H1 (cell line): ENCODE results near the gene RRAS2. TPM values are rescaled to one million over a fixed set of nuclear protein-coding genes. Genes with fewer than 3 reads are reported as not detected.
"Not testable (repeated sequence)": the region's sequence is repeated elsewhere in the genome, so short reads cannot be mapped to it uniquely, and the experiment has no call there.

ENCODE experiments used
- CTCF ChIA-PET: fragments of 300-600 bp; sonication (Branson Sonifier 250); formaldehyde crosslinking; loops from one replicate; lab custom pipeline; 2021; ENCODE audit not compliant: partially characterized antibody; lab: Charles Lee
- POLR2A ChIA-PET: fragments of 300-600 bp; sonication (Branson Sonifier 250); formaldehyde crosslinking; loops from one replicate; lab custom pipeline; 2021; ENCODE audit warnings: inconsistent platforms; ENCODE audit not compliant: partially characterized antibody; lab: Charles Lee
- DNase-seq, 2 experiments: peaks; one replicate each; pipeline versions ENCODE4 v3.0.0 to v3.0.0-alpha.2; 2010 to 2022; ENCODE audit warnings: low spot score in 2 of 2, low read depth in 1 of 2, mixed read lengths in 1 of 2
- FAIRE-seq: peaks from 2 replicates; lab custom pipeline; 2011; peaks lifted over from hg19 to GRCh38; lab: Jason Lieb, UNC
- H2AFZ ChIP-seq: 2 replicates; pipeline ENCODE4 v1.8.1; 2012; ENCODE audit warnings: low read length, inconsistent platforms
- H2AK5ac ChIP-seq: 2 replicates; pipeline ENCODE4 v1.6.1; 2013; ENCODE audit warnings: low read depth, low read length
- H2BK120ac ChIP-seq: replicated peaks from 2 replicates; pipeline ENCODE3; 2013; ENCODE audit warnings: low read depth, low read length, inconsistent platforms
- H2BK12ac ChIP-seq: 2 replicates; pipeline ENCODE4 v1.6.1; 2013; ENCODE audit warnings: low read depth, low read length
- H2BK15ac ChIP-seq: 2 replicates; pipeline ENCODE4 v1.6.1; 2013; ENCODE audit warnings: low read length
- H2BK20ac ChIP-seq: 2 replicates; pipeline ENCODE4 v1.6.1; 2013; ENCODE audit warnings: low read length
- H2BK5ac ChIP-seq: 2 replicates; pipeline ENCODE4 v1.6.1; 2013; ENCODE audit warnings: low read depth, low read length
- H3K14ac ChIP-seq: 2 replicates; pipeline ENCODE4 v1.6.1; 2013; ENCODE audit warnings: inconsistent platforms; ENCODE audit not compliant: insufficient read length
- H3K18ac ChIP-seq: 2 replicates; pipeline ENCODE4 v1.6.1; 2013; ENCODE audit warnings: low read length; ENCODE audit errors: extremely low read depth
- H3K23ac ChIP-seq: 2 replicates; pipeline ENCODE4 v1.6.1; 2013; ENCODE audit warnings: inconsistent platforms; ENCODE audit not compliant: insufficient read length
- H3K23me2 ChIP-seq: 2 replicates; pipeline ENCODE4 v1.6.1; 2013; ENCODE audit warnings: low read depth, low read length
- H3K27ac ChIP-seq: 2 replicates; pipeline ENCODE4 v1.6.1; 2011; ENCODE audit warnings: low read depth, low read length, inconsistent platforms
- H3K27me3 ChIP-seq, 4 experiments: replicated peaks in 1 of 4; 1 replicate in 1 of 4; 2 replicates in 3 of 4; pipeline versions ENCODE4 v1.6.1 to v1.8.1; 2011 to 2013; ENCODE audit warnings: low read length in 3 of 4, mild to moderate bottlenecking in 3 of 4, inconsistent platforms in 2 of 4, mixed read lengths in 2 of 4, moderate library complexity in 1 of 4; ENCODE audit not compliant: control insufficient read depth in 3 of 4, insufficient read depth in 3 of 4; ENCODE audit errors: extremely low read depth in 1 of 4
- H3K36me3 ChIP-seq, 4 experiments: 2 replicates each; pipeline versions ENCODE4 v1.6.1 to v1.8.1; 2011 to 2013; ENCODE audit warnings: mild to moderate bottlenecking in 4 of 4, low read length in 3 of 4, moderate library complexity in 2 of 4, control low read depth in 1 of 4, inconsistent platforms in 1 of 4; ENCODE audit not compliant: insufficient read depth in 4 of 4, control insufficient read depth in 2 of 4
- H3K4ac ChIP-seq: replicated peaks from 2 replicates; pipeline ENCODE3; 2013; ENCODE audit warnings: low read length, low read depth, mixed read lengths, inconsistent platforms; ENCODE audit not compliant: insufficient read length
- H3K4me1 ChIP-seq, 4 experiments: replicated peaks in 1 of 4; 1 replicate in 1 of 4; 2 replicates in 3 of 4; pipeline versions ENCODE4 v1.6.1 to v1.8.1; 2011 to 2013; ENCODE audit warnings: low read length in 3 of 4, inconsistent platforms in 2 of 4, mixed read lengths in 1 of 4; ENCODE audit not compliant: insufficient read depth in 4 of 4, control insufficient read depth in 3 of 4
- H3K4me2 ChIP-seq, 2 experiments: 2 replicates each; pipeline versions ENCODE4 v1.6.1 to v1.8.1; 2011 to 2013; ENCODE audit warnings: low read depth in 2 of 2, low read length in 2 of 2, control low read depth in 1 of 2, inconsistent platforms in 1 of 2, mild to moderate bottlenecking in 1 of 2; ENCODE audit not compliant: insufficient read depth in 1 of 2
- H3K4me3 ChIP-seq, 4 experiments: fragments of 200-600, 300-600 bp in 1 of 4; sonication (generic), shearing (Covaris generic), sonication (Bioruptor Twin) in 1 of 4; 2 replicates each; pipeline versions ENCODE4 v1.5.1 to v1.8.1; 2011 to 2016; ENCODE audit warnings: low read length in 4 of 4, low read depth in 3 of 4, control low read depth in 2 of 4, inconsistent platforms in 2 of 4, mild to moderate bottlenecking in 2 of 4, mixed read lengths in 1 of 4, moderate library complexity in 1 of 4; ENCODE audit not compliant: insufficient read depth in 2 of 4; ENCODE audit errors: extremely low read depth in 1 of 4
- H3K56ac ChIP-seq: replicated peaks from 2 replicates; pipeline ENCODE3; 2013; ENCODE audit warnings: low read depth, mild to moderate bottlenecking, mixed read lengths, low read length, inconsistent platforms; ENCODE audit not compliant: insufficient read length
- H3K79me1 ChIP-seq: 2 replicates; pipeline ENCODE4 v1.6.1; 2013; ENCODE audit warnings: low read depth, low read length, control low read depth
- H3K79me2 ChIP-seq, 2 experiments: 2 replicates each; pipeline versions ENCODE4 v1.6.1 to v1.8.1; 2012 to 2013; ENCODE audit warnings: low read length in 2 of 2, mild to moderate bottlenecking in 2 of 2, inconsistent platforms in 1 of 2; ENCODE audit not compliant: insufficient read depth in 2 of 2, control insufficient read depth in 1 of 2
- H3K9ac ChIP-seq, 4 experiments: replicated peaks in 1 of 4; 1 replicate in 1 of 4; 2 replicates in 3 of 4; pipeline versions ENCODE4 v1.6.1 to v1.8.1; 2011 to 2013; ENCODE audit warnings: low read depth in 3 of 4, low read length in 3 of 4, control low read depth in 2 of 4, mild to moderate bottlenecking in 2 of 4, moderate library complexity in 2 of 4, inconsistent platforms in 1 of 4; ENCODE audit errors: extremely low read depth in 1 of 4
- H3K9me3 ChIP-seq, 2 experiments: 2 replicates each; pipeline versions ENCODE4 v1.6.1 to v1.8.1; 2012 to 2013; ENCODE audit warnings: mild to moderate bottlenecking in 2 of 2, moderate library complexity in 2 of 2, control low read depth in 1 of 2, inconsistent platforms in 1 of 2, low read depth in 1 of 2, low read length in 1 of 2, mixed read lengths in 1 of 2; ENCODE audit not compliant: insufficient read depth in 2 of 2
- H4K20me1 ChIP-seq, 2 experiments: replicated peaks in 1 of 2; 2 replicates each; pipeline versions ENCODE3 to v1.8.1; 2011 to 2013; ENCODE audit warnings: inconsistent platforms in 2 of 2, low read length in 2 of 2, mild to moderate bottlenecking in 1 of 2; ENCODE audit not compliant: insufficient read depth in 2 of 2, control insufficient read depth in 1 of 2
- H4K5ac ChIP-seq: 2 replicates; pipeline ENCODE4 v1.6.1; 2013; ENCODE audit warnings: low read length, low read depth, mixed read lengths, inconsistent platforms; ENCODE audit not compliant: insufficient read length
- H4K8ac ChIP-seq: 2 replicates; pipeline ENCODE4 v1.8.0; 2013; ENCODE audit warnings: mild to moderate bottlenecking, moderate library complexity, low read length, inconsistent platforms; ENCODE audit not compliant: insufficient read depth; ENCODE audit errors: extremely low read depth
- H4K91ac ChIP-seq: replicated peaks from 2 replicates; pipeline ENCODE3; 2013; ENCODE audit warnings: low read length, mixed read lengths, inconsistent platforms; ENCODE audit not compliant: insufficient read length
- WGBS, 2 experiments: shearing (Covaris generic) in 1 of 2; methylation state at CpG; one replicate each; pipeline versions ENCODE4 v1.1.6 to v1.1.7; 2013 to 2015; ENCODE audit warnings: low lambda C conversion rate in 2 of 2, mixed read lengths in 2 of 2, inconsistent platforms in 1 of 2, low coverage in 1 of 2, missing lambda C conversion rate in 1 of 2; ENCODE audit not compliant: insufficient replicate concordance in 2 of 2, insufficient coverage in 1 of 2, insufficient read length in 1 of 2; ENCODE audit errors: extremely low coverage in 1 of 2, missing lambda C conversion rate in 1 of 2; 5-methylcytosine and 5-hydroxymethylcytosine counted together
- polyA plus RNA-seq, 7 experiments: library from polyadenylated mRNA; depleted of rRNA in 3 of 7; stranded (reverse) in 5 of 7; unstranded in 2 of 7; fragments of >200 nt in 5 of 7; fragments of 200-250 nt in 2 of 7; gene quantifications; 1 replicate in 5 of 7; 2 replicates in 1 of 7; 4 replicates in 1 of 7; pipeline versions ENCODE4 v1.2.1 to v1.2.3, GENCODE V29; 2011 to 2013; ENCODE audit warnings: missing spikeins in 2 of 7, mixed read lengths in 2 of 7
- total RNA-seq: library from RNA; stranded (reverse); fragmentation: NEBNext Ultra II Directional; extraction: Animal tissue kit (Norgen Biotek cat#: 25700); gene quantifications from 2 replicates; pipeline ENCODE4 v1.2.1, GENCODE V29; 2021

The RRAS2 gene
- total and polyA plus RNA-seq, 2 of the 8 experiments (the other 6 are each of a cell fraction or from before 2014, with no cell fraction given), result 72.3 to 234 TPM

DNA sequence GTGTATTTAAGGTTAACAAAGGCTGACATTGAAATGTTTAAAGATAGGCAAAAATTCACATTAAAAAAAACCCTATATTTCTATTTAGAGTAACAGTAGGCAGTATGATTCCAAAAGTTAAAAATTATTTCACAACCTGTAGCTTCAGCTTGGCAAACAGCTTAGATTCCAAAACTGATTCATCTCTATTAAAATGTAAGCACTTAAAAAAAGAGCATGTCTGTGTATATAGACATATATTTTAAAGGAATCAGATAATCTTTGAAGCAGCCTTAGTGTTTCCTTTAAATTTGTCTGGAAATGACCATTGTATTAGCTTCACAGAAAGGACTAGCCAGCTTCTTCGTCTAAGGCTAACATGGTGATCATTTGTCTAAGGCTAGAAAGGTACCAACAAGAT lies 80.1 kb downstream of the RRAS2 start:
- H4K91ac ChIP-seq, H3K23ac ChIP-seq, DNase-seq, H3K9ac ChIP-seq, H3K27ac ChIP-seq, H3K4me3 ChIP-seq, CTCF ChIA-PET, H3K56ac ChIP-seq, H3K18ac ChIP-seq, H3K4me1 ChIP-seq, POLR2A ChIA-PET, H2BK20ac ChIP-seq, H3K79me2 ChIP-seq, H2AFZ ChIP-seq, H2BK12ac ChIP-seq, H4K20me1 ChIP-seq, H3K9me3 ChIP-seq, H3K23me2 ChIP-seq, H4K5ac ChIP-seq, H3K27me3 ChIP-seq, H2BK5ac ChIP-seq, H3K79me1 ChIP-seq, H3K14ac ChIP-seq, H2BK15ac ChIP-seq, H3K4me2 ChIP-seq, H3K4ac ChIP-seq, H2AK5ac ChIP-seq, H2BK120ac ChIP-seq, H4K8ac ChIP-seq: not testable (repeated sequence)
- WGBS, 2 experiments, result 91% methylated on average over 1 of the region's 1 CpG; no CpG with 5 or more reads in 1 of the 2 experiments
- FAIRE-seq, result peak; percentile 93
- peaks cover 10 to 57% (median 37%) of the 10 kb centered on the region in 4 experiments for H3K36me3 ChIP-seq
